ENCODE measurements around the gene RC3H1.

DNA sequence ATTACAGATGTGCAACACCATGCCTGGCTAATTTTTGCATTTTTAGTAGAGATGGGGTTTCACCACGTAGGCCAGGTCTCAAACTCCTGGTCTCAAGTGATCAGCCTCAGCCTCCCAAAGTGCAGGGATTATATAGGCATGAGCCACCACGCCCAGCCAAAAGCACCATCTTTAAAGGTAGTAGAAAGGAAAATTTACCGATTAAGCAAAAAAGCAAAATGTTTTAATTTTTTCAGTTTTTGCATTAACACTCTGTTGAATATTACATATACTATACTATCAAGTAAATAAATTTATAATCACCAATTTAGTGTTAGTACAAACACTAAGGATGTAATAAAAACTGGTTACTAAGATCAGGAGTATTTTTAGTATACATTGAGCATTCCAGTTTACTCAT is 20.6 kb downstream of the RC3H1 start:
- TF ChIP-seq ZNF473 (tag by site-specific recombination; IDR thresholded peaks at IDR 0.05) (no peak), ZNF24 (tag by site-specific recombination; IDR thresholded peaks at IDR 0.05) (no peak)
